Measurements from ENCODE around the gene NAA80. TPM values are rescaled to one million over a fixed set of nuclear protein-coding genes. Genes with fewer than 3 reads are reported as not detected.

The NAA80 gene
- total RNA-seq, 1 donor from 2014 or later, result 1.3 TPM

DNA sequence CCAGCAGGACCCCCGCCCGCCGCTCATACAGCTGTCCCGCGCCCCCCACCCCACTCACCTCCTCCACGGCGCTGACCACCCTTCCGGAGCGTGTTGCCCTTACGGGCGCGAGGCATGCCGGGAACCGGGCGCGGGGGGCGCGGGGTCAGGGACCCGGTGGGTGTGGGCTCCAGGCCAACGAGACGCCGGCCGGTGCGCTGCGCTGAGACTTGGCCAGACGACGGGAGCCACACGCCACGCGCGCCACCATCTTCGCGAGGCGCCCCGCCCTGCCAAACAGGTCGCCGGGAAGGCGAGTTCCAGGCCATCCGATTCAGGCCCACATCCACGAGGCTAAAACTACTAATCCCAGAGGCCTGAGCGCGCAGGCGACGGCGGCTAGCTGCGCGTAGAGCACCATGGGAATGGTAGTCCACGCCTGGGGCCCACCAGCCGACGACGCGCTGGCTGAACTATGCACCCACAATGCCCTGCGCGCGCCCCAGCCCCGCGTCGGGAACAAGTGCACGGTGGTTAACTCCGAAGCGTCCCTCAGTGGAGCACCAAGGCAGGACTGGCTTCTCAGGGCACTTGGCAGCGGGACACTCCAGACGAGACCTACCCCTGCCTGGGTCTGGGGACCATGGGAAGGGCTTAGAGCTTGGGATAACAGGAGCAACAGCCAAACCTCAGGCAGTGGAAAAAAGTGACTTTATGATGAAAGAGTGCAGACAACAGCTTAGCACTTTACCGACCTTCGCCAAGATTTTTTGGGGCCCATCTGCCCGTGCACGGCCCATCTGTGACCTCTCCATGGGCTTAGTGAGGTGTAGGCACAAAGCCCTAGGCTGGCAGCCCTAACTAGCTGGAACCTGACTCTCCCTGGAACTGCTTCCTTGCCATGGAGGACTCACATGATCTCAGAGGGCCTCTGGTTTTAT is 6.8 kb downstream of the NAA80 start, which contains the start of gene IFRD2:
Gene IFRD2 (minus strand): TSS at position 271 of the 920 bp plus-strand sequence. CDS start 155 bp downstream, at position 116.
- DNase-seq (ENCODE audit: low read depth) (peak; percentile 93), FAIRE-seq (peak; percentile 23)
- TF ChIP-seq, protein P1, sequence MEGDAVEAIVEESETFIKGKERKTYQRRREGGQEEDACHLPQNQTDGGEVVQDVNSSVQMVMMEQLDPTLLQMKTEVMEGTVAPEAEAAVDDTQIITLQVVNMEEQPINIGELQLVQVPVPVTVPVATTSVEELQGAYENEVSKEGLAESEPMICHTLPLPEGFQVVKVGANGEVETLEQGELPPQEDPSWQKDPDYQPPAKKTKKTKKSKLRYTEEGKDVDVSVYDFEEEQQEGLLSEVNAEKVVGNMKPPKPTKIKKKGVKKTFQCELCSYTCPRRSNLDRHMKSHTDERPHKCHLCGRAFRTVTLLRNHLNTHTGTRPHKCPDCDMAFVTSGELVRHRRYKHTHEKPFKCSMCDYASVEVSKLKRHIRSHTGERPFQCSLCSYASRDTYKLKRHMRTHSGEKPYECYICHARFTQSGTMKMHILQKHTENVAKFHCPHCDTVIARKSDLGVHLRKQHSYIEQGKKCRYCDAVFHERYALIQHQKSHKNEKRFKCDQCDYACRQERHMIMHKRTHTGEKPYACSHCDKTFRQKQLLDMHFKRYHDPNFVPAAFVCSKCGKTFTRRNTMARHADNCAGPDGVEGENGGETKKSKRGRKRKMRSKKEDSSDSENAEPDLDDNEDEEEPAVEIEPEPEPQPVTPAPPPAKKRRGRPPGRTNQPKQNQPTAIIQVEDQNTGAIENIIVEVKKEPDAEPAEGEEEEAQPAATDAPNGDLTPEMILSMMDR (IDR thresholded peaks at IDR 0.05; ENCODE audit: insufficient read depth, low read length, severe bottlenecking), result no peak
- Histone ChIP-seq H3K36me3 (ENCODE audit: control insufficient read depth, insufficient read depth, low read length) (peaks cover 31% of the 10 kb centered on the region), H3K27me3 (ENCODE audit: control insufficient read depth, insufficient read depth, low read length) (no peaks in the 10 kb centered on the region), H3K4me3 (ENCODE audit: low read depth, low read length) (peak within 1 kb of the TSS; percentile 93)

DNA sequence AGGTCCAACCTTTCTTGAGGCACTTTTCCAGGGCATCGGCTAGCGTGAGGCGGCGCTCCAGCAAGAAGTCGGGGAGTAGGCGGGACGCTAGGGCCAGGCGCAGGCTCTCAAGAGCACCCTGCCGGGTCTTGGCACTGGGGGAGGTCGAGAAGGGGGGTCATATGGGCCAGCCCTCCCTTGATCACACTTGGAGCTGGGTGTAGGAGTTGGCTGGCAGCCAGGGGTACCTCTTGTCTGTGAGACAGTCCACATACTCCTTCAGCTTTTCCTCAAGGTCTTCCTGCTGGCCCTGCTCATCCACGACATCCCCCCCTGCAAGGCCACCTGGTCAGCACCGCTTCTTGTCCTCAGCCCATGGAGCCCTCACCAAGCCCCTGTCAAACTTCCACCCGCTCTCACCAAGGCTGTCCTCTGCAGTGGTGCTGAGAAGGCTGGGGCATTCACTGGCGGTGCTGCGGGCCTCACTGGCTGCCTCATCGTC is 9.0 kb downstream of the NAA80 start:
- DNase-seq (ENCODE audit: low read depth), result no peak
- TF ChIP-seq, protein P1 (IDR thresholded peaks at IDR 0.05; ENCODE audit: insufficient read depth, low read length, severe bottlenecking), result no peak
- no peak overlapping the region for H3K4me3 ChIP-seq (ENCODE audit: low read depth, low read length)
- peaks cover 34% of the 10 kb centered on the region for H3K36me3 ChIP-seq (ENCODE audit: control insufficient read depth, insufficient read depth, low read length)
- no peaks in the 10 kb centered on the region for H3K27me3 ChIP-seq (ENCODE audit: control insufficient read depth, insufficient read depth, low read length)
- no peak for FAIRE-seq

DNA sequence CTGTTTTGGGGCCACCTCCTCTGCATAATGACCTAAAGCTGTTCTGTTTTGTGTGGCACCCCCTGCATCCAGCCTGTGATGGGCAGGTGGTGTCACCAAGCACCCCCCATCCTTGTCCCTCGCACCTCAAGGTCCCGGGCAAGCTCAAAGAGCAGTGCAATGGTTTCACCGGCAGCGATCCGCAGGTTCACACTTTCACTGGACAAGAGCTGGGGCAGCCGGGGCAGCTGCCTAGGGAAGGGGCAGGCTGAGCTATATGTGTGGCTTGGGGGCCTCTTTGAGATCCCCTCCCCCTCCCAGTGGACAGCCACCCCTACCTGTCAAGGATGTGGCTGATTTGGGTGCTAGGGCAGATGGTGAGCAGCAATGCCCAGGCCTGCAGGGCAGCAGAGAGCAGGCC is 10.1 kb downstream of the NAA80 start:
- H3K27me3 ChIP-seq (ENCODE audit: control insufficient read depth, insufficient read depth, low read length), result no peaks in the 10 kb centered on the region
- FAIRE-seq (no peak), DNase-seq (ENCODE audit: low read depth) (no peak)
- no peak overlapping the region for H3K4me3 ChIP-seq (ENCODE audit: low read depth, low read length)
- TF ChIP-seq, protein P1 (IDR thresholded peaks at IDR 0.05; ENCODE audit: insufficient read depth, low read length, severe bottlenecking), result no peak
- peaks cover 34% of the 10 kb centered on the region for H3K36me3 ChIP-seq (ENCODE audit: control insufficient read depth, insufficient read depth, low read length)

DNA sequence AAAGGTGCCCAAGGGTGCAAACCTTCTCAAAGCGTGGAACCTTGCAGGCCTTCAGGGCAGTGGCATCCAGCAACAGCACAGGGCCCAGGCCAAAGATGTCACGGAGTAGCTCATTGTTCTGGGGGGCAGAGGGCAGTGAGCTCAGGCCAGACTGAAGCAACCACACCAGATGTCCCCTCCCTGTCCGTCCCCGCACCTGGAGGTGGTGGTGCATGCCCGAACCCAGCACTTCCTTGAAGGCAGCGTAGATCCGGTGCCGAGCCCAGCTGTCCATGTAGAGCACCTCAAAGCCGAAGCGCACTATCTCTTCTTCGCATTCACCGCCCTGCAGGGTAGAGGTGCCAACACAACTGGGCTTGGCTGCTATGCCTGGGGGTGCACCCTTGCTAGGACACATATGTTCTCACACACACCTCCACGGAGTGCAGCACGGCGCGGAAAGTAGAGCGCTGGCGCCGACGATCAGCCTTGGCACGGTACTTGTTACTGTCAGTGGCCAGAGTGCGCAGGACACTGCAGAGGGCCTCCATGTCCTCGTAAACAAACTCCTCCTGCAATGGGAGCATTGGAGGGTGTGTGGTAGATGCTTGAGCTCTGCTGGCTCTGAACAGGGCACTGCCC is 10.7 kb downstream of the NAA80 start:
- no peak for FAIRE-seq
- peaks cover 34% of the 10 kb centered on the region for H3K36me3 ChIP-seq (ENCODE audit: control insufficient read depth, insufficient read depth, low read length)
- H3K4me3 ChIP-seq (ENCODE audit: low read depth, low read length), result no peak overlapping the region
- TF ChIP-seq, protein P1 (IDR thresholded peaks at IDR 0.05; ENCODE audit: insufficient read depth, low read length, severe bottlenecking), result no peak
- H3K27me3 ChIP-seq (ENCODE audit: control insufficient read depth, insufficient read depth, low read length), result no peaks in the 10 kb centered on the region
- DNase-seq (ENCODE audit: low read depth), result no peak

DNA sequence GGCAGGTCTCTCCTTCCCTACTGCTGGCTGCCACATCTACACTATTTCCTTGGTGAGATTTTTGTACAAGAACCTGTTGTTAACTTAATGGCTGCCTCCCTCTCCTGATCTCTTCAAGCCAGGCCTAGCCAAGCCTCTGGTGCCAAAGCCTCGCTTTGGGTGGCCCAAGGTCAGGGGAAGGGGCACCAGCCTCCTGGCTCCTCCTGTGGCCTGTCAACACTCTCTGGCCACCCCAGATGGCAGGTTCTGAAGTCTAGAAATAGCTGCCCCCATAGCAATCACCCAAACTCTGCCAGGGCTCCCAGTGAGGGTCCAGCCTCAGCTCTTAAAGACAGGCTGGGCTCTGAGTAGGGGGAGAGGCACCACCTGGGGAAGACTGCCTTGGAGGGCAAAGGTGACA is 11.9 kb downstream of the NAA80 start:
- Histone ChIP-seq H3K27me3 (ENCODE audit: control insufficient read depth, insufficient read depth, low read length) (no peaks in the 10 kb centered on the region), H3K36me3 (ENCODE audit: control insufficient read depth, insufficient read depth, low read length) (peaks cover 34% of the 10 kb centered on the region), H3K4me3 (ENCODE audit: low read depth, low read length) (no peak overlapping the region)
- FAIRE-seq (no peak), DNase-seq (ENCODE audit: low read depth) (no peak)
- TF ChIP-seq, protein P1 (IDR thresholded peaks at IDR 0.05; ENCODE audit: insufficient read depth, low read length, severe bottlenecking), result no peak

Measured in bronchial epithelial cell (primary cell).